ENCODE measurements around the gene PITPNM1.

The PITPNM1 gene

GRCh38 chr11:67455054-67455453 lies 50.1 kb downstream of the PITPNM1 start, which contains the start of gene CABP4:
Gene CABP4, plus strand, starts transcription at chr11:67455354. Its CDS starts 70 bp downstream, at chr11:67455424.
- ATAC-seq: no peak
- TF ChIP-seq ZNF8 (CRISPR knock-in tag; IDR thresholded peaks at IDR 0.05): no peak
- no peak for TF ChIP-seq ARNTL (CRISPR knock-in tag; IDR thresholded peaks at IDR 0.05; ENCODE audit: borderline replicate concordance, low read depth)
- no peak for TF ChIP-seq PPARA (CRISPR knock-in tag; IDR thresholded peaks at IDR 0.05; ENCODE audit: borderline replicate concordance)

- TF ChIP-seq TCF4 (CRISPR knock-in tag; IDR thresholded peaks at IDR 0.05; ENCODE audit: borderline replicate concordance) (no peak), ARNTL (CRISPR knock-in tag; IDR thresholded peaks at IDR 0.05; ENCODE audit: borderline replicate concordance, low read depth) (no peak), PATZ1 (CRISPR knock-in tag; IDR thresholded peaks at IDR 0.05; ENCODE audit: borderline replicate concordance) (no peak), CREB5 (CRISPR knock-in tag; IDR thresholded peaks at IDR 0.05; ENCODE audit: low read depth) (no peak), ESRRG (CRISPR knock-in tag; IDR thresholded peaks at IDR 0.05) (no peak), GLIS3 (CRISPR knock-in tag; IDR thresholded peaks at IDR 0.05) (no peak), CSDC2 (CRISPR knock-in tag; IDR thresholded peaks at IDR 0.05) (no peak), TOX (CRISPR knock-in tag; IDR thresholded peaks at IDR 0.05; ENCODE audit: borderline replicate concordance) (no peak), ZNF565 (CRISPR knock-in tag; conservative IDR thresholded peaks at IDR 0.05; ENCODE audit: low read depth) (no peak)
- ATAC-seq: no peak
Observed at GRCh38 chr11:67453816-67454732, 51.1 kb downstream of the PITPNM1 start.

GRCh38 chr11:67452141-67452952 lies 52.8 kb downstream of the PITPNM1 start, which contains the start of gene GPR152:
Gene GPR152, minus strand, starts transcription at chr11:67452729. Its CDS starts 5 bp downstream, at chr11:67452724.
- ATAC-seq: no peak; the same call in 2 of the 3 replicates
- TF ChIP-seq PATZ1 (CRISPR knock-in tag; IDR thresholded peaks at IDR 0.05; ENCODE audit: borderline replicate concordance) (no peak), TOX (CRISPR knock-in tag; IDR thresholded peaks at IDR 0.05; ENCODE audit: borderline replicate concordance) (no peak), CSRNP3 (CRISPR knock-in tag; IDR thresholded peaks at IDR 0.05) (no peak), ESRRG (CRISPR knock-in tag; IDR thresholded peaks at IDR 0.05) (no peak), CREB5 (CRISPR knock-in tag; IDR thresholded peaks at IDR 0.05; ENCODE audit: low read depth) (no peak), ARNTL (CRISPR knock-in tag; IDR thresholded peaks at IDR 0.05; ENCODE audit: borderline replicate concordance, low read depth) (no peak), BACH2 (CRISPR knock-in tag; IDR thresholded peaks at IDR 0.05; ENCODE audit: borderline replicate concordance) (no peak), SNAI2 (CRISPR knock-in tag; IDR thresholded peaks at IDR 0.05) (no peak), ZNF565 (CRISPR knock-in tag; conservative IDR thresholded peaks at IDR 0.05; ENCODE audit: low read depth) (no peak), ISL1 (CRISPR knock-in tag; IDR thresholded peaks at IDR 0.05) (no peak), ZNF8 (CRISPR knock-in tag; IDR thresholded peaks at IDR 0.05) (no peak), TCF4 (CRISPR knock-in tag; IDR thresholded peaks at IDR 0.05; ENCODE audit: borderline replicate concordance) (no peak), PPARA (CRISPR knock-in tag; IDR thresholded peaks at IDR 0.05; ENCODE audit: borderline replicate concordance) (no peak), ZFP3 (CRISPR knock-in tag; IDR thresholded peaks at IDR 0.05) (no peak), GLIS3 (CRISPR knock-in tag; IDR thresholded peaks at IDR 0.05) (no peak), RARB (CRISPR knock-in tag; IDR thresholded peaks at IDR 0.05) (no peak), ZNF70 (CRISPR knock-in tag; IDR thresholded peaks at IDR 0.05) (no peak)
